ENCODE results near the gene PINLYP.

GRCh38 chr19:43561139-43561970, 14.2 kb upstream of the PINLYP start:
- TF ChIP-seq OSR1 (CRISPR knock-in tag; IDR thresholded peaks at IDR 0.05) = no peak
- no peak for TF ChIP-seq ZNF70 (CRISPR knock-in tag; IDR thresholded peaks at IDR 0.05)
- no peak for TF ChIP-seq CSDC2 (CRISPR knock-in tag; IDR thresholded peaks at IDR 0.05)
- TF ChIP-seq TCF4 (CRISPR knock-in tag; IDR thresholded peaks at IDR 0.05; ENCODE audit: borderline replicate concordance) = no peak
- no peak for TF ChIP-seq ZFP30 (CRISPR knock-in tag; IDR thresholded peaks at IDR 0.05)
